ENCODE measurements around the gene CCDC85C. TPM values are rescaled to one million over a fixed set of nuclear protein-coding genes. Genes with fewer than 3 reads are reported as not detected.

The CCDC85C gene
- total and polyA plus RNA-seq, 10 donors = 1.6 to 12.4 (median 8.1) TPM

GRCh38 chr14:99602788-99603415, 1.1 kb downstream of the CCDC85C start:
- H3K27me3 ChIP-seq (replicated peaks in 1 of 7) = peaks cover 0 to 42% (median 0%) of the 10 kb centered on the region in 7 donors
- peak overlapping the region in 7 of 8 donors; percentile 22 to 99 (median 73) for H3K4me3 ChIP-seq
- H3K36me3 ChIP-seq = no peaks in the 10 kb centered on the region
- 28 to 69% (median 33%) methylated on average over 12 to 53 of the region's 53 CpGs for WGBS, 5 donors
- intact Hi-C loops (cut with DNase I; ENCODE audit: low total_unique reads) = no loop called here
- no peaks in the 10 kb centered on the region for H3K9me3 ChIP-seq
- peaks cover 31 to 78% (median 61%) of the 10 kb centered on the region in 6 donors for H3K4me1 ChIP-seq
- peak overlapping the region in 5 of 8 donors; percentile 16 to 78 (median 54) for H3K27ac ChIP-seq
- TF ChIP-seq CTCF (IDR thresholded peaks at IDR 0.05 in 8 of 11, conservative IDR thresholded peaks at IDR 0.05 in 3 of 11) (no peak), POLR2A (IDR thresholded peaks at IDR 0.05) (no peak), POLR2AphosphoS5 (IDR thresholded peaks at IDR 0.05) (no peak)
- DNase-seq = peak; percentile 83

DNA sequence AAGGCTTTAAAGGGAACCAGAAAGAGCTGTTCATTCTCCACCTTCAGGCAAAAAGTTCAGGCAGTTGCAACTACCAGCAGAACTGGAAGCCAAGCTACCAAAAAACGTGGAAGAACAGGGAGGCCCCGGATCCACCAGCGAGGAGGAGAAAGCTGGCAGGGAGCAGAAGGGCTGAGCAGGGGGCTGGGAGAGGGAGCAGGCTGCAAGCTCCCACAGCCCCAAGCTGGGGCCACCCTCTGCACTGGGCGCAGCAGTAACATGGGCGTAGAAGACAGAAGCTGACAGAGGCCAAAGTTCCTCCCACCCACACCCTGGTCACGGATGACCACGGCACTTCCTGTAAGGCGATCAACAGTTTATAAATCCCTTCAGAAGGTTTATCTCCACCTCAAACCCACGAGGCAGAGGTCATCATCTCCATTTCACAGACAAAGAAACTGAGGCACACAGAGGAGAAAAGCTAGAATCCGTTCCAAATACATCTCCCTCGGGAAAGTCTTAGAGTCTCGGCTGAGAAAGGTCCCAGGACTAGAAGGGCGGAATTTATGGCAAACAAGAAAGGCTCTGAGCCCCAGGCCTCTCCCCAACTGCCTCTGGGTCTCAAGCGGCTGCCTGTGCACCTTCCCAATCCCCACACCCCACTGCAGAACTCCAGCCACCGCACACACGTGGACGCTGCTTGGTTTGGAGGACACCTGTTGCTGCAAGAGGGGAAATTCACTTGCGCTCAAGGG, 1.8 kb downstream of the CCDC85C start:
- 38 to 58% (median 51%) methylated on average over 14 to 18 of the region's 18 CpGs for WGBS, 5 donors
- peak overlapping the region in 7 of 8 donors; percentile 22 to 99 (median 73) for H3K4me3 ChIP-seq

DNA sequence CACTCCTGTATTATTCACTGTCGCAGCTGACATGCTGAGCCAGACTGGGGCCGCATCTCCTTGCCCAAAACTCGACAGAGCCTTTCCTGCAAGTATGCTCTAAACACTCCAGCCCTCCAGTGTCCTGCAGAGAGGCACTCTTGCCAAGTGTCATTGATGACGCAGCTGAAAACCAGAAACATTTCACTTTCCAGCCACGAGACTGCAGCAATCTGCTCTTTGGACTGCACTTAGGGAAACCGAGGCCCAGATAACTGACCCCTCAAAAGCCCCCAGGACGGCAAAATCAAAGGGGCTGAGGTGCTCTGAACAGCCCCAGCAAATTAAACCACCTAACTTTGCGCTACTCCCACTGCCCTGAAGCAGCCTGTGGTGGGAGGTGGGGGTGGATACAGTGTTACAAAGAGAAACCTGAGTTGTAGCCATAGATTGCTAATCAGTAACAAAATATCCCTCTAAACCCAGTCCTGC, 2.6 kb downstream of the CCDC85C start:
- intact Hi-C loops (cut with DNase I; ENCODE audit: low total_unique reads) = no loop called here
- no peak for TF ChIP-seq CTCF (IDR thresholded peaks at IDR 0.05 in 8 of 11, conservative IDR thresholded peaks at IDR 0.05 in 3 of 11)
- TF ChIP-seq POLR2AphosphoS5 (IDR thresholded peaks at IDR 0.05) = no peak
- TF ChIP-seq POLR2A (IDR thresholded peaks at IDR 0.05) = no peak
- Histone ChIP-seq H3K9me3 (no peaks in the 10 kb centered on the region), H3K27me3 (replicated peaks in 1 of 7) (peaks cover 0 to 42% (median 0%) of the 10 kb centered on the region in 7 donors), H3K27ac (peak overlapping the region in 6 of 8 donors; percentile 16 to 78 (median 50)), H3K36me3 (no peaks in the 10 kb centered on the region), H3K4me1 (peaks cover 38 to 90% (median 69%) of the 10 kb centered on the region in 6 donors), H3K4me3 (peak overlapping the region in 5 of 8 donors; percentile 58 to 99 (median 78))
- no peak for DNase-seq
- 75 to 88% (median 83%) methylated on average over 7 to 8 of the region's 8 CpGs for WGBS, 5 donors

More for the DNA sequence above, 1.8 kb downstream of the CCDC85C start:
- H3K27ac ChIP-seq = peak overlapping the region in 6 of 8 donors; percentile 16 to 78 (median 50)
- no peak for TF ChIP-seq CTCF (IDR thresholded peaks at IDR 0.05 in 8 of 11, conservative IDR thresholded peaks at IDR 0.05 in 3 of 11)
- no peak for TF ChIP-seq POLR2AphosphoS5 (IDR thresholded peaks at IDR 0.05)
- TF ChIP-seq POLR2A (IDR thresholded peaks at IDR 0.05) = no peak
- no peak for DNase-seq
- no peaks in the 10 kb centered on the region for H3K9me3 ChIP-seq
- H3K36me3 ChIP-seq = no peaks in the 10 kb centered on the region
- peaks cover 31 to 85% (median 64%) of the 10 kb centered on the region in 6 donors for H3K4me1 ChIP-seq
- peaks cover 0 to 42% (median 0%) of the 10 kb centered on the region in 7 donors for H3K27me3 ChIP-seq (replicated peaks in 1 of 7)
- intact Hi-C loops (cut with DNase I; ENCODE audit: low total_unique reads) = no loop called here

All from spleen (tissue), 11 donors.